Eye (tissue), 1 donor: Measurements from ENCODE around the gene SLC22A1.
"Not testable (repeated sequence)": the region's sequence is repeated elsewhere in the genome, so short reads cannot be mapped to it uniquely, and the experiment has no call there.

Experiments used
- DNase-seq: peaks from one replicate; pipeline ENCODE4 v3.0.0-alpha.2; 2015

SLC22A1 gene

GRCh38 chr6:160121558-160121957 is at the start of gene SLC22A1:
Gene SLC22A1, plus strand, starts transcription at chr6:160121815. Its CDS starts 121 bp downstream, at chr6:160121936.
- DNase-seq, result no peak

- no peak for DNase-seq
Observed at GRCh38 chr6:160073272-160073671, 48.3 kb upstream of the SLC22A1 start.

GRCh38 chr6:160076009-160076408 is 45.6 kb upstream of the SLC22A1 start:
- no peak for DNase-seq

GRCh38 chr6:160077024-160077423 is 44.6 kb upstream of the SLC22A1 start:
- no peak for DNase-seq

- DNase-seq, result no peak
Observed at GRCh38 chr6:160077526-160077925, 44.1 kb upstream of the SLC22A1 start.

- DNase-seq, result no peak
Observed at GRCh38 chr6:160078883-160079685, 42.5 kb upstream of the SLC22A1 start.

- DNase-seq, result no peak
Observed at GRCh38 chr6:160079686-160080043, 42.0 kb upstream of the SLC22A1 start.

- no peak for DNase-seq
Observed at GRCh38 chr6:160080097-160080496, 41.5 kb upstream of the SLC22A1 start.

GRCh38 chr6:160081398-160081797 is 40.2 kb upstream of the SLC22A1 start:
- no peak for DNase-seq

- DNase-seq, result no peak
Observed at GRCh38 chr6:160082627-160083026, 39.0 kb upstream of the SLC22A1 start.

- DNase-seq, result no peak
Observed at GRCh38 chr6:160084198-160084776, 37.3 kb upstream of the SLC22A1 start.

GRCh38 chr6:160085226-160085625 is 36.4 kb upstream of the SLC22A1 start:
- DNase-seq, result no peak

GRCh38 chr6:160085713-160086505 is 35.7 kb upstream of the SLC22A1 start:
- no peak for DNase-seq

- DNase-seq, result no peak
Observed at GRCh38 chr6:160086754-160087153, 34.9 kb upstream of the SLC22A1 start.

GRCh38 chr6:160088069-160088783 is 33.4 kb upstream of the SLC22A1 start:
- DNase-seq, result peak; percentile 82

GRCh38 chr6:160088784-160089533 is 32.7 kb upstream of the SLC22A1 start:
- no peak for DNase-seq

GRCh38 chr6:160089534-160089897 is 32.1 kb upstream of the SLC22A1 start:
- no peak for DNase-seq

- DNase-seq, result not testable (repeated sequence)
Observed at GRCh38 chr6:160090442-160091239, 31.0 kb upstream of the SLC22A1 start.

GRCh38 chr6:160092176-160092575 is 29.4 kb upstream of the SLC22A1 start:
- DNase-seq, result not testable (repeated sequence)

GRCh38 chr6:160092602-160093001 is 29.0 kb upstream of the SLC22A1 start:
- no peak for DNase-seq

GRCh38 chr6:160093061-160093460 is 28.6 kb upstream of the SLC22A1 start:
- no peak for DNase-seq

- DNase-seq, result no peak
Observed at GRCh38 chr6:160093946-160094345, 27.7 kb upstream of the SLC22A1 start.
